OCI-LY3 (cell line): ENCODE measurements around the gene CATSPER3.

Source experiments
- CTCF ChIP-seq: fragments of 200-600, 300-600 bp; sonication (generic); IDR thresholded peaks from 2 replicates; pipeline ENCODE4 v1.5.1; 2014; ENCODE audit warnings: antibody characterized with exemption, low read length, low read depth
- EZH2phosphoT487 ChIP-seq: fragments of 200-600 bp; shearing (Covaris generic); IDR thresholded peaks from 2 replicates; pipeline ENCODE4 v1.6.1; 2018; ENCODE audit warnings: antibody characterized with exemption, mixed run types, low read depth

DNA sequence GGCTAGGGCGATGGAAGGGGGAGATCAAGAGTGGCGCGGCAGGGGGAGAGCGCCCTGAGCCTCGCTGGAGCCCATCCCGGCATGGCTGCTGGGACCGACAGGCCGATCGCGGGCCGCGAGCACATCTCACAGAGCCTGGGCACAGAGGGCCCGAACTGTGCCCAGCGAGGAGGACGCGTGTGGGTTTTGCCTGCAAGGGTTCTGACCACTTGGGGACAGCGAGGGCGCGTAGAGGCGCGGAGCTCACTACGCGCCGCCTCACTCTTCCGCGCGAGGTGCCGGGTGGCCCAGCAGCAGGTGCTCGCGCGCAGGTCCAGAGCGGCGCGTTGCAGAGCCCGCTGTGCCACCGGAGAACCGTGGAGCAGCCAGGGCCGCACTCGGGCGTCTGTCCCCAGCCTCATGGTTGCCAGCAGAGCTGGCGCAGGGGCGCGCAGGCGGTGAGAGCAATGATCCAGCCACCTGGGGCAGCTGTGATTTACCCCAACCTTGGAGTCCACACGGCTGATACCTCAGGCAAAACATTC is 82.6 kb downstream of the CATSPER3 start:
- TF ChIP-seq CTCF = no peak
- TF ChIP-seq EZH2phosphoT487 = no peak
